Mucosa of rectum (tissue), 2 donors: ENCODE results near the gene GABRR3.

Experiments used
- H3K27ac ChIP-seq, 2 donors: one replicate each; pipeline ENCODE4 v1.7.0; 2013; ENCODE audit warnings: inconsistent platforms in 2 of 2, low read depth in 2 of 2, low read length in 2 of 2
- H3K27me3 ChIP-seq, 2 donors: one replicate each; pipeline ENCODE4 v1.7.0; 2013; ENCODE audit warnings: low read length in 2 of 2; ENCODE audit not compliant: control insufficient read depth in 2 of 2, insufficient read depth in 2 of 2
- H3K36me3 ChIP-seq, 2 donors: one replicate each; pipeline ENCODE4 v1.7.0; 2013; ENCODE audit warnings: low read length in 2 of 2; ENCODE audit not compliant: control insufficient read depth in 2 of 2, insufficient read depth in 2 of 2
- H3K4me1 ChIP-seq, 2 donors: one replicate each; pipeline ENCODE4 v1.7.0; 2013; ENCODE audit warnings: low read length in 2 of 2, mild to moderate bottlenecking in 1 of 2; ENCODE audit not compliant: control insufficient read depth in 2 of 2, insufficient read depth in 2 of 2
- H3K4me3 ChIP-seq, 2 donors: one replicate each; pipeline ENCODE4 v1.7.0; 2013; ENCODE audit warnings: low read length in 2 of 2
- H3K9ac ChIP-seq, 2 donors: one replicate each; pipeline ENCODE4 v1.7.0; 2013; ENCODE audit warnings: low read length in 2 of 2, low read depth in 1 of 2, mild to moderate bottlenecking in 1 of 2
- H3K9me3 ChIP-seq, 2 donors: one replicate each; pipeline ENCODE4 v1.7.0; 2013; ENCODE audit warnings: low read length in 2 of 2; ENCODE audit not compliant: control insufficient read depth in 2 of 2
- donor health status: healthy.
- donor health status: Normal muscosa, but diverticular disease.

GABRR3 gene

DNA sequence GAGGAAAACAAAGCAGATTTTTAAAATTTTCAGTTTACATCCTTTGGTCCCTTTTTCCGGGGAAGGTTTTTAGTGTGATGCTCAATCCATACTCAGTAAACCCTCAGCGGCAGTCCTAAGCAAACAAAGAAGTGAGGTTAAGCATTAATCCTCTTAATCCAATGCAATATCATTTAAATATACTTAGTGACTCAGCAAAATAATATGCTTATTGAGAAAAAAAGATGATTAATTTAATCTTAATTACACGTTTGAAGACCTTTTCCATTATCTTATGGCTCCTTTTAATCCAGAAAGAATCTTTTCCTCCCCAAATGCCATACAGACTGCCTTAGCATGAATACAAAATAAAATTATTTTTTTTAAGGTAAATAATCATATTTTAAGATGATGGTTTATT is at the start of gene GABRR3:
GABRR3 (minus strand) TSS at position 108 of the 400 bp plus-strand sequence. CDS start 328 bp downstream, outside the sequence.
- Histone ChIP-seq H3K27ac (no peak within 1 kb of the TSS), H3K9ac (no peak within 1 kb of the TSS), H3K4me1 (no peaks in the 10 kb centered on the region), H3K36me3 (no peaks in the 10 kb centered on the region), H3K4me3 (no peak within 1 kb of the TSS), H3K27me3 (peaks cover 0 to 4% of the 10 kb centered on the region in 2 donors), H3K9me3 (no peaks in the 10 kb centered on the region)

DNA sequence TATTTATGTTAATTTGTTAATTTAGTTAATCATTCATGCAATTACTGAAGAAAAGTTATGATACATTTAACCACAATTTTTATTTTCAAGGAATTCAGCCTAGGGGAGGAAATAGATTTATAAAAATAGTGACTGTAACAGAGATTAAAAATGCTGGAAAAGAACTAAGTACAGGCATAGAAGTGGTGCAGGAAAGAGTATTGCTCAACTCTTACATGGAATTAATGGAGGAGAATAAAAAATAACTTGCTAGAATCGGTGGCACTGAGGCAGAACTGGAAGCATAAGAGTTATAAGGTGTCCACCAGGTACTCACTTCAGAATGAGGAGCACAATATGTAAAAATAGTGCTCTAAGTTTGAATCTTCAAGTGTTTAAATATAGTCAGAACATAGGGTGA is 38.4 kb upstream of the GABRR3 start:
- Histone ChIP-seq H3K9ac (no peak overlapping the region), H3K4me3 (no peak overlapping the region), H3K27ac (no peak overlapping the region), H3K36me3 (no peaks in the 10 kb centered on the region), H3K9me3 (no peaks in the 10 kb centered on the region), H3K4me1 (no peaks in the 10 kb centered on the region), H3K27me3 (no peaks in the 10 kb centered on the region)

- no peak overlapping the region for H3K9ac ChIP-seq
- H3K36me3 ChIP-seq, result no peaks in the 10 kb centered on the region
- no peaks in the 10 kb centered on the region for H3K9me3 ChIP-seq
- no peaks in the 10 kb centered on the region for H3K27me3 ChIP-seq
- H3K4me1 ChIP-seq, result no peaks in the 10 kb centered on the region
- H3K27ac ChIP-seq, result no peak overlapping the region
- H3K4me3 ChIP-seq, result no peak overlapping the region
These were observed 35.7 kb upstream of the GABRR3 start for GRCh38 chr3:98070840-98071239.

GRCh38 chr3:98068824-98069223 is 33.7 kb upstream of the GABRR3 start:
- Histone ChIP-seq H3K9ac (no peak overlapping the region), H3K27me3 (no peaks in the 10 kb centered on the region), H3K4me1 (no peaks in the 10 kb centered on the region), H3K4me3 (no peak overlapping the region), H3K36me3 (no peaks in the 10 kb centered on the region), H3K9me3 (no peaks in the 10 kb centered on the region), H3K27ac (no peak overlapping the region)

DNA sequence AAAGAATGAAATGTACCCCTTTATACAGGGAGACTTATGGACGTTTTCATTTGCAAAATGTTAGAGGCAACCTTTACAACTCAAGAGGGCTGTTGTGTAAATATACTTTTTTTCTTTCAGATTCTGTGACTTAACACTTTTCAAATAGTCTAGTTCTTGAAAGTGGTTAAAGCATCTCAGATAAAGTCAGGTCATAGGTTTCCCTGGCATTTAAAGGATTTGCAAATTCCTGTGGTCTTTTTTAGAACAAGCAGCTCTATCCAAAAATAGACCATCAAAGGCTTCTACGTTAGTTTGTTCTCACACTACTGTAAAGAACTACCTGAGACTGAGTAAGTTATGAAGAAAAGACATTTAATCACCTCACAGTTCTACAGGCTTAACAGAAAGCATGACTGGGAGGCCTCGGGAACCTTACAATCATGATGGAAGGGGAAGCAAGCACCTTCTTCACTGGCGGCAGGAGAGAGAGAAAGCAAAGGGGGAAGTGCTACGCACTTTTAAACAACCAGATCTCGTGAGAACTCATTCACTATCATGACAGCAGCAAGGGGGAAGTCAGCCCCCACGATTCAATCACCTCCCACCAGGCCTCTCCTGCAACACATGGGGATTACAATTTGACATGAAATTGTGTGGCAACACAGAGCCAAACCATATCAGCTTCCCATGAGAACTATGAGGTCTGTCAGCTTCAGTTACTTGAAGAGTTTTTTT is 23.3 kb upstream of the GABRR3 start:
- no peaks in the 10 kb centered on the region for H3K9me3 ChIP-seq
- H3K27ac ChIP-seq, result no peak overlapping the region
- H3K9ac ChIP-seq, result no peak overlapping the region
- H3K36me3 ChIP-seq, result no peaks in the 10 kb centered on the region
- H3K27me3 ChIP-seq, result no peaks in the 10 kb centered on the region
- H3K4me3 ChIP-seq, result no peak overlapping the region
- no peaks in the 10 kb centered on the region for H3K4me1 ChIP-seq

GRCh38 chr3:98057631-98058030 is 22.5 kb upstream of the GABRR3 start:
- Histone ChIP-seq H3K27ac (no peak overlapping the region), H3K4me3 (no peak overlapping the region), H3K9me3 (no peaks in the 10 kb centered on the region), H3K4me1 (no peaks in the 10 kb centered on the region), H3K9ac (no peak overlapping the region), H3K27me3 (no peaks in the 10 kb centered on the region), H3K36me3 (no peaks in the 10 kb centered on the region)

DNA sequence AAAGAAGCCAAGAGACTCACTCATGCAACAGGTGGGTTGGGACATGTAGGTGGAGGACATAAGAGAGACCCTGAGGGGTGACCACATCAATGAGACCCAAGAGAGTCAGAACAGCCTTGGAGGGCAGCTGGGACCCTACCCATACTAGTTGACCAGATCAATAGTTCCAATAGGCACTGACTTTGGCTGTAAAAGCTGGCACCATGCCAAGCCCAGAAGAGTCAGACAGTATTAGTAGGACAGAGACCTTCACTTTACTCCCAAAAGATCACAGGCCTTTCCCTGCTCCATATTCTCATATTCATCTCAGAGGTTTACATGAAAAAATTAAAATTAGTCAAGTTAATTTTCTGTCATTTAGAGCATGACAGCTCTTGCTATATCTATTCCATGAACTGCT is 20.9 kb upstream of the GABRR3 start:
- Histone ChIP-seq H3K36me3 (no peaks in the 10 kb centered on the region), H3K4me3 (no peak overlapping the region), H3K9ac (no peak overlapping the region), H3K27me3 (no peaks in the 10 kb centered on the region), H3K27ac (no peak overlapping the region), H3K4me1 (no peaks in the 10 kb centered on the region), H3K9me3 (no peaks in the 10 kb centered on the region)

- Histone ChIP-seq H3K27ac (no peak overlapping the region), H3K4me3 (no peak overlapping the region)
These were observed 14.2 kb upstream of the GABRR3 start for GRCh38 chr3:98049271-98049670.

DNA sequence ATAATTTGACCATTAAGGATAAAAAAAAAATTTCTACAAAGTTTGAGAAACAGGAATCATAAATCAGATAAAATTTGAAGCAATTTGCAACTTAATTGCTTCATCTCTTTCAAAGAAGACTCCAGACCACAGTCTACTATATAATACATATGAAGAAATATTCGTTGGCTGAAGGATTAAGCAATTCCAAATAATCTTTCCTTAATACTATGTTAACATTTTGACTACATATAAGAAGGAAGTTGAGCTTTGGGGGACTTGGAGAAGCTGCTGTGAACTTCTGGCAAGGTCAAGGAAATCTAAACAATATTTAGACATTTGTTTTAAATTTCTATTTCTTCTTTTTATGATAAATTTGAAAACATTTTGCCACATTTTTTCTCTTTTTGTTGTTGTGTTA is 13.5 kb upstream of the GABRR3 start:
- Histone ChIP-seq H3K27me3 (no peaks in the 10 kb centered on the region), H3K4me1 (no peaks in the 10 kb centered on the region), H3K36me3 (no peaks in the 10 kb centered on the region), H3K27ac (no peak overlapping the region), H3K9ac (no peak overlapping the region), H3K9me3 (no peaks in the 10 kb centered on the region), H3K4me3 (no peak overlapping the region)

More at GRCh38 chr3:98049271-98049670, 14.2 kb upstream of the GABRR3 start:
- no peaks in the 10 kb centered on the region for H3K9me3 ChIP-seq
- H3K9ac ChIP-seq, result no peak overlapping the region
- no peaks in the 10 kb centered on the region for H3K27me3 ChIP-seq
- no peaks in the 10 kb centered on the region for H3K4me1 ChIP-seq
- no peaks in the 10 kb centered on the region for H3K36me3 ChIP-seq

- Histone ChIP-seq H3K4me3 (no peak overlapping the region), H3K4me1 (no peaks in the 10 kb centered on the region), H3K27ac (no peak overlapping the region), H3K36me3 (no peaks in the 10 kb centered on the region), H3K9me3 (no peaks in the 10 kb centered on the region), H3K9ac (no peak overlapping the region), H3K27me3 (peaks cover 0 to 2% of the 10 kb centered on the region in 2 donors)
These were observed 6.2 kb upstream of the GABRR3 start for GRCh38 chr3:98041350-98041749.
